Smooth muscle cell of the brain vasculature (primary cell): ENCODE measurements around the gene TET3.
"Not testable (repeated sequence)": the region's sequence is repeated elsewhere in the genome, so short reads cannot be mapped to it uniquely, and the experiment has no call there.

Experiments
- DNase-seq: peaks from one replicate; pipeline ENCODE4 v3.0.0-alpha.2; 2012; ENCODE audit warnings: low read depth, low spot score

TET3 gene

DNA sequence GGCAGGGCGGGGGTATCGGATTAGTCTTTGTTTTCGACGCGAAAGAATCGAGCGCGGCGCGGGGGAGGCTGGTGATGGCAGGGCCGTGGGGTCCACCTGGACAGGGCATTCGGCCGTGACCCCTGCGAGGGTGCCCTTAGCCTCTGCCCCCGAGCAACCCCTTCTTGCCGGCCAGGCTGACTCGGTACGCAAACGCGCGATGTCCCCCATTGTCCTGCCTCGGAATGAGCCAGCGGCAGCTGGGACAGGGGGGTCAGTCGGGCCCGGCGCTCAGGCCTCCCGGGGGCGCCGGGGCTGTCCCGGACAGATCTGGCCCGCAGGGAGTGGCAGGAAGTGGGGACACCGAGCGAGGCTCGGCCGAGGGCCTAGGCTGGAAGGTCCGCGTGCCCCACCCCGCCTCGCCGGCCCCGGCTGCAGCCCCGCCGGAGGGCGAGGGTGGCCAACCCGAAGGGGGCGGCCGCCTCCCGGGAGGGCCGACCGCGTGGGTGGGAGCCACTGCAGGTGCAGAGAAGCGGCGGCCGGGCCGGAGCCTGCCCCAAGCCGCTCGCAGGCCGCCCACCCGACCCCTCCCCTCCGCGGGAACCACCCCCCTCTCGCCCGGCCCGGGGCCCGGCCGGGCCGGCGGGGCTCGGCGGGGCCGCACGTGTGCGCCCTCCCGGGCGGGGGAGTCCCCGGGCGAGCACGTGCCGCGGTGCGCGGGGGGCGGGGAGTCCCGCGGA lies at the start of gene TET3:
TSS of gene TET3 (plus strand) at position 708 of the 719 bp plus-strand sequence. CDS start 1,494 bp downstream, outside the sequence.
- DNase-seq = no peak

DNA sequence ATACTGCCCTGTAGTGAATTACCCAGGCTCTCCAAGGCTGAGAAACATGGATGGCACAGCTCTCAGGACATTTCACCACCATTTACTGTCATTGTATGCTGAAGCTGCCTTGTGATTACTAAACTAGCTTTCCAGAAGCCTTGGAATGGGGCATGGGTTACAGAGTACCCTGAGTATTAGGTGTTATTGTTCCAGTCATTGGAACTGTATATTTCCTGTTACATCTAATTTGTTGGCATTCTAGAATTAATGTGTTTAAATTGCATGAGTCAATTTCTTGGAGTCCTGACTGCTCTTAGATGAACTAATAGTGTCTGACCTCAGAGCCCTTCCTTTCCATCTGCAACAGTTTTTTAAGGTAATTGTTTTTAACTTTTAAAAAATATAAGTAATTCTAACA lies 49.1 kb upstream of the TET3 start:
- DNase-seq = no peak

DNA sequence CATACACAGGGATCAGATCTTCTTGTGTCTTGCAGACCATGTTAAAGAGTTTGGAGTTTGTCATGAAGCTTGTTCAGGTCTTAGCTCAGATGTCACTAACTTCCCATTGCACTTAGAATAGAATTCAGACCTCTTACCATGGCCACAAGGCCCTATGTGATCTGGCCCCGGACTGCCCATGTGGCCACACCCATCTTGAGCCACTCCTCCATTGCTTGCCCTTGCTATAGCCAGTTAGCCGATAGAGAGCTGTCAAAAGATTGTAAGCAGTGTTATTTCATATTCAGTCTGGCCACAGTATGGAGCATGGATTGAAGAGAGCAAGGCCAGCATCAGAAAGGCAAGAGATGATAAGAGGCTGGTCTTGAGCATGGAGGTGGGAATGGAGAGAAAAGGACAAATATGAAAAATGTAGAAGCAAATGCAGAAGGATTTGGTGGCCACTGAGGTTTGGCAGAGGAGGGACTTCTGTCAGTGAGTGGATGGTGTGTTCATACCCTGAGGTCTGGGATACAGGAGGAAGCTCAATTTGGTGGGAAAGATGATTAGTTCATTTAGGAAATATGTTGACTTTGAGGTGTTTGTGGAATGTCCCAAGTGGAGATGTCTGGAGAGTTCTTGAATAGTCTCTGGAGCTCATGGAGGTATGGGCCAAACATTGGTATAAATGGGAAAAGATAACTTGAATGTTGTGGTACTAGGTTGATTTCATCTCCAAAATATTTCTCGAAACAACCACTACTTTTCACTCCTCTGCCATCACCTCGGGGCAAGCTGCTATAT lies 47.4 kb upstream of the TET3 start:
- no peak for DNase-seq

DNA sequence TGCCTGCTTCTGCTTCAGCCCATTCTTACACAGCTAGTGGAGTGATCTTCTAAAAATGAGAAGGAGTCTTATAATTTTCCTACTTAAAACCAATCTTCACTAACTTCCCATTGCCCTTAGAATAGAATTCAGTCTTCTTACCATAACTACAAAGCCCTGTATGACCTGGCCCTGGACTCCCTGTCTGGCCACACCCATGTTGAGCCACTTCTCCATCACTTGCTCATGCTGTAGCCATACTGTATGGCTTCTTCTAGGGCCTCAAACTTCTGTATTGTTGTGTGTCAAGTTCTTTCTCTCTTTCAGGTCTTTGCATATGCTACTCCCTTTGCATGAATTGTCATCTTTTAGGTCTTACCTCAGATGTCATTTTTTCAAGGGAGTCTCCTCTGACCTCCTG lies 46.8 kb upstream of the TET3 start:
- DNase-seq = no peak

DNA sequence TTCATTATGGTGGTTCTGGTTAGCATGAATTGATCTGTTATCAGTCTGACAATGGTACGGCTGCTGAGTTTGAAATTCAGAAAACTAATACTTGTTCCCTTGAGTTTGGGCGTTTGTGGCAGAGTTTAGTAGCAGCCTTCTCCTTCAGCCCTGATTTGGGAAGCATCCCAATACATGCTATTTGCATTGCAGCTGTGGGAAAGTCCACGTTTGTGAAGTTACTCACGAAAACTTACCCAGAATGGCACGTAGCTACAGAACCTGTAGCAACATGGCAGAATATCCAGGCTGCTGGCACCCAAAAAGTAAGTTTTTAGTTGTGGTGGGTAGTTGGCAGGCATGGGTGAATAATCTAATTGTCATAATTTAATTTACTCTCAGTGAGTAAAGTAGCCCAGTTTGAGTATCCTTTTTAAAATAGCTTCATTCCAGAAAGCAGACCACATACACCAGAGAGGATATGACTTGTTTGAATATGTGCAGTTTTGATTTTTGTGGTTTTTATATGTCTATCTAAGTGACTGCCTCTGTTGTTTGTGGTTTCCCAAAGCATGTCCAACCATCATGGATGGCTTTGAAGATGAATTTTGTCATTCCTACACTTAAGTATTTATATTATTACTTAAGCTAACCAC lies 45.9 kb upstream of the TET3 start:
- no peak for DNase-seq

DNA sequence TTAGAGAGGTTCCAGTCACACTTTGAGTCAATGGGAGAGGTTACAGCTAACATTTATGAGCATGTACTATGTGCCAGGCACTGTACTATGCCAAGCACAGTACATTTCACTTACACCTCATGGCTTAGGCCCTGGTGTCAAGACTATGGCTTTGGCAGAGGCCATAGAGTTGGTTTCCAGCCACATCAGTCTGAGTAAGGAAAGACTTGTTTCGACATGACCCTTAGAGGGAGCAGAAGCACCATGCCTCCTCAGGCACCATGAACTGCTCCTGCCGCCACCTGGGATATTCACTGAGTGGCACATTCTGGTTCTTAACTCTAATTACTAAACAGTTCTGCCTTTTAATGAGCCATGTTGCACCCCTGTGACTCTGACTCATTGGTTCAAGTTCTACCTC lies 45.3 kb upstream of the TET3 start:
- DNase-seq = no peak

DNA sequence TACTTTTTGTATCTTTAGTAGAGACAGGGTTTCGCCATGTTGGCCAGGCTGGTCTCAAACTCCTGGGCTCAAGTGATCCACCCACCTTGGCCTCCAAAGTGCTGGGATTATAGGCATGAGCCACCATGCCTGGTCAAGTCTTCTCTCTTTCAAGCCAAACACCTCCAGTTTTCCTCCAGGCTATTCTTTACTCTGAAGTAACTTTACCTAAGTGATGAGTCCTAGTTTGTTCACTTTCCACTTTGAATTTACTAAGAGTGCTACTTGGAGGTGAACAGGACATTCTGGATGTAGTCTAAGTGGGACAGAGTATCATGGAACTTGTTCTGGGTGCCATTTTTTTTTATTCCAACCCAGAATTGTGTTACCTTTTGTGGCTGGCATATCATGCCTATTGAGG lies 44.6 kb upstream of the TET3 start:
- DNase-seq = not testable (repeated sequence)

DNA sequence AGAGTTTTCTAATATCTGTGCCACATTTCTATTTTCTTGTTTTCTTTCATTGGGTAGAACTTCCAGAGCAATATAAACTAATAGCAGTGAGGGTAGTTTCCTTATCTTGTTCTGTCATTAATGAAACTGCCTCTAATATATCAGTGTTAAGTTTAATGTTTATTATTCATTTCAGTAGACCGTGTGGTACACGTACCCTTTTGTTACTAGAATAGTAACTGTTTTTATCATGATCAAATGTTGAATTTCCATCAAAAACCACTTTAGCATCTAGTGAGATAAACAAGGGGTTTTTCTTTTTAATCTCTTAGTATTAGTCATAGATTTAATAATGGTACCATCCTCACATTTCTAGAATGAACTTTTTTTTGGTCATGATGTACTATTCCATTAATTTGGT lies 42.0 kb upstream of the TET3 start:
- no peak for DNase-seq

GRCh38 chr2:73944714-73945113 lies 40.0 kb upstream of the TET3 start:
- DNase-seq = no peak

DNA sequence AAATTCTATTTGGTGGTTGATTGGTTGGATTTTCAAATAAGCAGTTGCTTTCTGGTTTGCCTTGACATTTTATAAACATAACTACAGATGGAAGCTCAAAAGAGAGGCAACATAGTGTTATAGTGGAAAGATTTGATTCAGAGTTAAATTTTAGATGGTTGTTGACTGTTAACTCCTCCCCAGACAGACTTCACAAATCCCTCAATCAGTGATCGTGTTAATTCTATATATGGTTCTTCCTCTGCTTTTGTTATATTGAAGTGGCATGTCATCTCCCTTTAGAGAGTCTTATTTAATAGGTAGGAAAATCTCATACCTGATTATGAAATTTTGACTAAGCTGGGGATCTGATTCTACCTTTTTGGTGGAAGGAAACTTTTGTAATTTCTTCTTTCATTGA lies 38.5 kb upstream of the TET3 start:
- no peak for DNase-seq

- DNase-seq = no peak
Observed at GRCh38 chr2:73946666-73947065, 38.0 kb upstream of the TET3 start.

GRCh38 chr2:73947412-73948018 lies 37.2 kb upstream of the TET3 start:
- no peak for DNase-seq

GRCh38 chr2:73949802-73950201 lies 34.9 kb upstream of the TET3 start:
- no peak for DNase-seq

- no peak for DNase-seq
Observed at GRCh38 chr2:73952499-73953446, 31.9 kb upstream of the TET3 start.

DNA sequence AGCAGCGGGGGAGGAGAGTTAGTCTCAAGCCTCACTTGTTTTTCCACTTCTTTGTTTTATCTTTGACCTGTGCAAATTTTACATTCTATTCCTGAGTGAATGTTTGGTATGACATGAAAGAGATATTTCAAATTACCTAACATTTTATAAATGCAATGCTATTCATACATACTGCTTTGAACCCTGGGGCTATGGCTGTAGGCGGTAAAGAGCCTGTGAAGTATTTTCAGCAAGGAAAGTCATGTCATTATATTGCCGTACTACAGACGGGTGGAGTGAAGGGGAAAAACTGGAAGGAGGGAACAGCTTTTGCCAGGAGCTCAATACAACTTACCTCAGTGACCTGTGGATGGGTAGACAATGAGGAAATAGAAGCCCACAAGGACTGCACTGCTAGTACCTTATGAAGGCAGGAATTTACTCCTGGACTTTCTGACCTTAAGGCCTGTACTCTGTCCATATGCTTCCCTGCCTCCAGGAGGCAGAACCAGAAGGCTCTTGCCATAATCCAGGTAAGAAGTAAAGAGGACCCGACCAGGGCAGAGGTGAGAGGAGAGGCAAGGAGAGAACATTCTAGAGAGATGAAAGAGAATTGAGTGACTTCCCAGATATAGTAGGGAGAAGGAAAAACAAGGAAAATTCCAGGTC lies 28.4 kb upstream of the TET3 start:
- DNase-seq = no peak

DNA sequence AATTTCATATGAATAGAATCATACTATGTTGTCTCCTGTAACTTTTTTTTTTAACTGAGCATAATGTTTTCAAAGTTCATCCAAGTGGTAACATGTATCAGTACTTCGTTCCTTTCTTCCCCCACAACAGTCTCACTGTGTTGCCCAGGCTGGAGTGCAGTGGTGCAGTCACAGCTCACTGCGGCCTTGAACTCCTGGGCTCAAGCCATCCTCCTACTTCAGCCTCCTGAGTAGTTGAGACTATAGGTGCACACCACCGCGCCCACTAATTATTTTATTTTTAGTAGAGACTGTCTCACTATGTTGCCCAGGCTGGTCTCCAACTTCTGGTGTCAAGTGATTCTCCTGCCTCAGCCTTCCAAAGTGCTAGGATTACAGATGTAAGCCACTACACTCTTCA lies 23.4 kb upstream of the TET3 start:
- no peak for DNase-seq

GRCh38 chr2:73961823-73962615 lies 22.7 kb upstream of the TET3 start:
- no peak for DNase-seq

DNA sequence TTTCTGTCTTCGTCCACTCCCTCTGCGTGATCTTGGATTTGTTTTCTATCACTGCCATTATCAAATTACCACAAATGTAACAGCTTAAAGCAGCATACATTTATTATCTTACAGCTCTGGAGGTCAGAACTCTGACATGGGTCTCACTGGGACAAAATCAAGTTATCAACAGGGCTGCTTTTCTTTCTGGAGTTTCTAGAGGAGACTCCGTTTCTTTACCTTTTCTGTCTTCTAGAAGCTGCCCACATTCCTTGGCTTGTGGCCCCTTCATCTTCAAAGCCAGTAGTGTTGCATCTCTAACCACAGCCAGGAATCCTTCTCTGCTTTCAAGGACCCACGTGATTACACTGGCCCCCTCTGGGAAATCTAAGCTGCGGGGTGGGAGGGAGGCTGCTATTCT lies 21.9 kb upstream of the TET3 start:
- no peak for DNase-seq

DNA sequence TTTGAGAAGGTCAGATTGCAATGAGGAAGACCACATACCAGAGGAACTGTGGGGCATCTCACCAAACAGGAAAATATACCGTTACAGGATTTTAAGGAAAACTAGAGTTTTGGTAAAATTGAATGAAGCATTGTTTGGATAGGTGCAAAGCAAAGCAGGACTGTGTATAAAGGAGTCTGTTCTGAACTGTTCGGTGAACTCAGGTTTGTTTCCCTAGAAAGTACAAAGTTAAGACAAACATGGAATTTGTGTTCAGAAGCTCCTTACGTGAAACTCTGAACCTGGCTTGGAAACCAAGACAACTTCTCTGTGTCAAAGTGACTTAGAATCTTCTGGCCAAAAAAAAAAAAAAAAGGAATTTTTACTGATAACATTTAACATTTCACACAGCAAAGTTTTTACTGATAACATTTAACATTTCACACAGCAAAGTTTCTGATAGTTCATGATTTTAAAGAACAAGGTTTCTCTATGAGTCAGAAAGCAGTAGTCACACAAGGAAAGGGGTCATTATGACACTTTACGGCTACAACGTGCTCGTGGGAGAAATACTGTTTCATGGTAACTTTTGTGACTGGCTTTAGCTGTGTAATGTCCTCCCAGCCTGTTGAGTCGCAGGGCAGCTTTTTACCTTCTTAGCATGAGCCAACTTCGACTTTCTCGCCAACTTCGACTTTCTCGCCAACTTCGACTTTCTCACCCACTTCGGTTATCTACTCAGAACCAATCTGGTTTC lies 21.2 kb upstream of the TET3 start:
- DNase-seq = no peak
